Measurements from ENCODE around the gene VEPH1.
A peak's percentile ranks its signal among the peaks of the same experiment; 100 is the strongest.

VEPH1 gene

DNA sequence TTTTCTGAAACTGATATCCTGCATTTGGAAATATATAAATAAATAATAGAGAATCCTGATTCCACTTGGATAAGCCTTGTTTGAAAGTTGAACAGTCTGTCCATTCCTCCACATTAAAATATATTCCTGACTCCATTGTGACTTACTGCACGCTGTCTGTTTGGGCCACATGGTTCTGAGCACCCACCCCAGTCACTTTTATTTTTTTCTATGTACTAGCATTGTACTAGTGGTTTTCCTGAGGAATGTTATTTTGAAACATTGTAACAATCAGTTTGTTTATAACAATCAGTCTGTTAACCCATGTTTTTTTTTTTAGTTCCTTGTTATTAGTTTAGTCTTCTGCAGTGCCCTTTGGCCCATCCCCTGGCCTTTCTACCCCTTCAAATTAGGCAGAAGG is 255.8 kb downstream of the VEPH1 start:
- no peak for DNase-seq

DNA sequence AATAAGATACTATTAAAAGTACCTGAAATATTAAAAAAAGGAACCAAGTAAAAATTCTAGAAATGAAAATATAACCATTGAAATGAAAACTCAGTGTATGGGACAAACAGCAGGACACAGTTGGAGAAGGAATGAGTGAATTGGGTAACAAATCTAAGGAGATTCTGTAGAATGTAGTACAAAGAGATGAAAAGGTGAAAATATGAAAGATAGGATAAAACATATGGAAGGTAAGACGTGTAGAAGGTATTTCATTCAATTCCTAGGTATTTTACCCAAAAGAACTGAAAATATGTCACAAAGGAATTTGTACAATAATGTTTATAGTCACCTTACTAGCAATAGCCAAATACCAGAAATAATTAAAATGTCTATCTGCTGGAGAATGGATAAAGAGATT is 260.4 kb downstream of the VEPH1 start:
- no peak for DNase-seq

DNA sequence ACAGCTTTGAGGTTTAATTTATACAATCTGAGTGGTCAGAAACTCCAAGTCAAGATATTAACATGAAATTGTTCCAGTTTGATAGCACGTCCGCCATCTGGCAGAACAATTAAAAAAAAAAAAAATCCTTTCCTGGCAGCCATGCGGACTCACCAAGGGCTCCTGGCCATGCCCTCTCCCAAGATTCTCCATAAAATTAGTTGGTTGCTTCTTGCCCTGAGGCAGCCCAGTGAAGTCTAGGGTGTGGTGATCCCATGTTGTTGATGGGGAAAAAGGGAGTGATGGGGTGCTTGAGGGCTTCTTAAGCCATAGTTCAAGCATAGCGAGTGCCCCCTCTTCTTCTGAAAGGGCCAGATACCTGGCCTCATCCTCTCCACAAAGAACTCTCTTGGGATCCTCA is 261.6 kb downstream of the VEPH1 start:
- DNase-seq: no peak

DNA sequence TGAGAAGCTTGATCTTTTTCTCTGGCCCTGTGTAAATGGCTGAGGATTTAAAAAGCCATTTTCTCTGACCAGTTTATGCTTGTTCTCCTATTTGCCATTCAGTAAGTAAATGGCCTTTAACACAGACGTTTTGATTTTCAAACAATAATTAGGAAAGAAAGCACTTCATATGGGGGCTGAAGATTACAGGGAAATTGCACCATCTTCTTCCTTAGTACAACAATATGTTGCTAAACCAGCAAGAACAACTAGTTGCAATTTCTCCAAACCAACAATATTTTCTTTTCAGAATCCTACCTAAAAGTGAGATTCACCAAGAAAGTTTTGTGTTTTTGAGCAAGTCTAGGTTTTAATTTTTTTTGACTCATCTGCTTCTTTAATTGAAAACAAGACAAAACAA is 262.8 kb downstream of the VEPH1 start:
- no peak for DNase-seq

DNA sequence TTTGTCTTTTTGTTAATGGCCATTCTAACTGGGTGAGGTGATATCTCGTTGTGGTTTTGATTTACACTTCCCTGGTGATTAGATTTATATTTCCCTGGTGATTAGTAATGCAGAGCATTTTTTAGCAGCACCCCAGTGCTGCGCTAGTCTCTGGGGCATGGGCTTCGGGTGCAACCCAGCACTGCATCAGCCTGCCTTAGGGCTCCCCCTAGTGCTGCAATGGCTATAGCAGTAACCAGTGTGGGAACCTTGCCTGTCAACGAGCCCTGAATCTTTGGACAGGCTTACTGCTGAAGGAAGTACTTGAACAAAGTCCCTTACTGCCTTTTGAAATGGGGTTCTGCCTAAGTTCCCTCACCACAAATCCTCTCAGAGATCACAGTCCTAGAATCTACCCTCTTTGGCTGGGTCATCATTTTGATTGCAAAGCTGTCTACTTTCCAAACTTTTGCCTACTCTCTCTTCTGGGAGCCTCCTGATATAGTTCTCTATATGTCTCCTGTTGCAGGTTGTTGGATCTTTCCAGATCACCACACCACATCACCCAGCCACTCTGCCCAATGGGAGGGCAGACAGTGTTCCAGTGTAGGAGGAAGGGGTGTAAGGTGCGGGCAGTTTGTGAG is 264.0 kb downstream of the VEPH1 start:
- peak; percentile 11 for DNase-seq

DNA sequence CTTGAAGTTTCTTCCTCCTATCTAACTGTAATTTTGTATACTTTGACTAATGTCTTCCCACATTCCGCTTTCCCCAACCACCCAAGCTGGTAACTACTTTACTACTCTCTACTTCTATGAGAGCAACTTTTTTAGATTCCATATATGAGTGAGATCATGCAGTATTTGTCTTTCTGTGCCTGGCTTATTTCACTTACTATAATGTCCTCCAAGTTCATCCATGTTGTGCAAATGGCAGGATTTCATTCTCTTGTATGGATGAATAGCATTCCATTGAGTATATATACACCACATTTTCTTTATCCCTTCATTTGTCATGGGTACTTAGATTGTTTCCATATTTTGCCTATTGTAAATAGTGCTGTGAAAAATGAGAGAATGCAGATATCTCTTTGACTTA is 264.8 kb downstream of the VEPH1 start:
- no peak for DNase-seq

DNA sequence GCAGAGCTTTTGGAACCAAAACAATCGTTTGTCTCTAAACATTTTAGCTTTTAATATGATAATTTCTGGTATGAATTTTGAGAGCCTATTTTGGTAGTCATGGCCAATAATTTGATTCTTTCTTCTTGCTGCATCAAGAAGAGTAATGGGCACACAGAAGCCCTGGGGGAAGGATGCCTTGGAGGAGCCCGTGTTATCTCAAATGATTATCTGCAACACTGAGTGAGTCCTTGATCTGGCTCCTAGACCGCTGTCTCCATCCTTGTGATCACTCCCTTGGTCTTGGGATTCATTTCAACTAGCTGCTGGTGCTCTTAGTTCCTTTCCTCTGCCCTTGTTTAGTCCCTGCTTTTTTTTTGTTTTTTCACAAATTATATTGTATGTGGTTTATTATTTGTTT is 265.3 kb downstream of the VEPH1 start:
- DNase-seq: no peak

DNA sequence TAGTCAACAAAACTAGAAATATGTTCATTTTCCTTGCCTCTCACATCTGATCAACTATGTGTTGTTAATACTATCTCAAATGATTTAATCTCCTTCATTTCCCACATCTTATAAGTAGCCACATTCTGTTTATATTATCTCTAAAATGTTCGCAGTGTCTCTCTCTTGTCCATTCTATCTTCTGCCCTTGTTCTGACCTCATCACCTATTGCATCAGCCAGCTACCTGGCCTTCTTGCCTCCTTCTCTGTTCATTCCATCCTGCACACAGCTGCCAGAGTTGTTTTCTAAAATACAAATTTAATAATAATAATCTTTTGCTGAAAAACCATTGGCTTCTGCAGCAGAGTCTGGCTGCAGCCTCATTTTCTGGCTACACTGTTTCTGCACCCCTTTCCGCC is 267.9 kb downstream of the VEPH1 start:
- DNase-seq: no peak

DNA sequence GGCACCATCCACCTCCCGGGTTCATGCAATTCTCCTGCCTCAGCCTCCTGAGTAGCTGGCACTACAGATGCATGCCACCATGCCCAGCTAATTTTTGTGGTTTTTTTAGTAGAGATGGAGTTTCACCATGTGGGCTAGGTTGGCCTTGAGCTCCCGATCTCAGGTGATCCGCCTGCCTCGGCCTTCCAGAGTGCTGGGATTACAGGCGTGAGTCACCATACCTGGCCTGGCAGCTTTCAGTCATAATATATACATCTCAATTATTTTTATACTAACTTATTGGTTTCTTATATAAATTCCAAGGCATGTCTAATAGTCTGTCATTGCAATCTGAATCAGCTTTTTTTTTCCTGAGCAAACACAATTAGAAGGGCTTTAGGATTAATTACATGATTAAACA is 269.3 kb downstream of the VEPH1 start:
- DNase-seq: no peak

DNA sequence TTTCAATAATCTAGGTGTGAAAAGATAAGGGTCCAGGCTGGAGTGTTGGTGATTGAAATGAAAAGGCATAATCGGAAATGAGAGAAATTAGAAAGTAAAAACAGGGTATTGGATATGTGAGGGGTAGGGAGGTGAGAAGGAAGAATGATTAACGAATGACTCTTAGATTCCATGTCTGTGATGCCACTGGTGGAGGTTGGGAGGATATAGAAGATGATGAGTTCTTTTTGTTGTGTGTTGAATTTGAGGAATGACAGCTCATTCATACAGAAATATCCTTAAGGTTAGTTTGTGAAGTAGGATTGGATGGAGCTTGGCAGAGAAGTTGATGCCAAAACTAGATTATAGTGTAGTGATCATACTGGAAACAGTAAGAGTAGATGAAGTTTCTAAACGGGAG is 271.1 kb downstream of the VEPH1 start:
- DNase-seq: no peak

DNA sequence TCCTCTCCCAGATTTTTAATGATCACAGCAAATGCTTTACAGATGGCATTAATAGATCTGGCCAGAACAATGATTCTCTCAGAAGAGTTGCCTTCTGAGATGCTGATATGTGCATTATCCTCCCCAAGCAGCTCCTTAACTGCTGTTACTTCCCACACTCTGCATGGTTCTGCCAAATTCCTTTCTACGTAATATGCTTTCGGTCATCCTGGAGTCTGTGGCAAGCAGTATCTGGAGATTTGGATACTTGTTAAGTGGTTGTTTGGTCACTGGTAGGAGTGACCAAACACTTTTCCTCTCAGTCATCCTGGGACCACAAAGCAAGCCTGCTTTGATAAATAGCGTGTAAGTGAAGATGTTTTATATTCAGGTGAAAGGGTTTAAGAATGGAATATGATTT is 272.1 kb downstream of the VEPH1 start:
- DNase-seq: no peak

DNA sequence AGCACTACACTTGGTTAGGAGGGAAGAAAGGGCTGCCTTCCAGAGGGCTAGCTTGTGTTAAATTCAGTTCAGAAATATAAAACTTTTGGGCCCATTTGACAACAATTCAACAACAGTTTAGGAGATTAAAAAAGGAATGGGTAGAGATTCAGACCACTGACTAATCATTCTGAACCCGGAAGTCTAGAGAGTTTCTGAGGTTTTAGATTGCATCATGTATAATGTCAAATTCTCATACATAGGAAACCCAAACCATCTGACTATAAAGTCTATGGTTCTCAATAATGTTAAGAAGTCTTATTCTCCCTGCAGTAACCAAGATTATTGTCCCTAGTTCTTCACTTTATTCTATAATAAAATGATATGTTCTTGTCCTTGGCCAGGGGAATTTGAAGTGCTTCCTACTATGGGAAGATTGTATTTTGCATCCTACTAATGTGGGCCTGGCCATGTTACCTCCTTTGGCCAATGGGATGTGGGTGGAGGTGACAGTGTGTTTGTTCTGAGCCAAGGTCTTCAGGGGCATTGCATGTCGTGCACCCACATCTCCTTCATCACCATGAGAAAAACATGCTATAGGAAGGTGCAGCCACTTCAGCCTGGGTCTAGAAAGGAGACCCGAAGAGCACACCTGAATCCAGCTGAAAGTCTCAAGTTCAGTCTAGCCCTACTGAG is 276.9 kb downstream of the VEPH1 start:
- no peak for DNase-seq

DNA sequence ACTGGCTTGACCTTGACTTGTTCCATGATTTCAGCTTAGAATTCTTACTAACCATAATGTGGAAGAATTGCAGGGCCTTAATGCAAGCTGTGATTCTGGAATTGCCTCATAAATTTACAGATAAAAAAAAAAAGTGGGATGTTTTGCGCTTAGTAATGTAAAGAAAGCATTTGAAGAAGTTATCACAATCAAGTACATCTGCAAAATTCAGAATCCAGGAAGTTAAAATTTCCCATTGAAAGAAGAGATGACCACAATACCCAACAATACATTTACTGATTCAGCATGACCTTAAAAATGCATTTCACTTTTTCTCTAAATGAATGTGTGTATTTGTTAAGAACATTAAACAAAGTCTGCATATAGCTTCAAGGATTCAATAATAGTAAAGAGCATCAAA is 278.2 kb downstream of the VEPH1 start:
- no peak for DNase-seq

DNA sequence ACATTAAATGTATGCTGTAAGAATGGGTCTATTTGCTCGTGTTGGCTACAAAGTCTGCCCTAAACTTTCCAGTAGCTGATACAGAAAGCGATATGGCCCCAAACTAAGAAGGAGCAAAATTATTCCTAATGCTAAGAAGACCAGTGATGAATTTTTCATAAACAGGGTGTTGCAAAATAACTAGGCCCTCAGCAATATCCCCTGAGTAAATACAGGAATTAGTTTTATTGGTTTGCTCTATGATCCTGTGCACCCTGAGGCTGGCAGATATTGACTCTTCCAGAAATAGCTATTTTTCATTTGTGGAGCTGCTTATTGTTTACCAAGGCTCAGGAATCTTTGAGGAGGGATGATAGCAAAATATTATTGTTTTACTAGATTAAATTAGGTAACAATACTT is 282.3 kb downstream of the VEPH1 start:
- no peak for DNase-seq

DNA sequence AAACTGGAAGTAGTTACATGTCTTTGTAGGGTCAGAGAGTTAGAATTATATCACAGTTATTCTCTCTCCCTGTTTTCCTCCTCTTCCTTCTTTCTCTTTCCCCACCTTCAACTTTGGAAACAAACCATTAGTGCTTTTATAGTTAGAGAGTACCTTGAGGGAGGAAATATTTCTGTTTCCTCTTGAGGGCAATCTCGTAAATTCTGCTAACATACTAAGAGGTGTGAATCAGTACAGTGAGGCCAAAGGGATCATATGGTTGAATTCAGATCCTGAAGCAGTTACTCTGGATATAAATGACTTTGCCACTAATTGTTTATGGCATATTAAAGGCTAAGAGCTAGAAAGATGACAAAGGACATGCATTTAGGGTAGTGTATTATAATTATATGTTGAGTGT is 283.0 kb downstream of the VEPH1 start:
- DNase-seq: no peak

DNA sequence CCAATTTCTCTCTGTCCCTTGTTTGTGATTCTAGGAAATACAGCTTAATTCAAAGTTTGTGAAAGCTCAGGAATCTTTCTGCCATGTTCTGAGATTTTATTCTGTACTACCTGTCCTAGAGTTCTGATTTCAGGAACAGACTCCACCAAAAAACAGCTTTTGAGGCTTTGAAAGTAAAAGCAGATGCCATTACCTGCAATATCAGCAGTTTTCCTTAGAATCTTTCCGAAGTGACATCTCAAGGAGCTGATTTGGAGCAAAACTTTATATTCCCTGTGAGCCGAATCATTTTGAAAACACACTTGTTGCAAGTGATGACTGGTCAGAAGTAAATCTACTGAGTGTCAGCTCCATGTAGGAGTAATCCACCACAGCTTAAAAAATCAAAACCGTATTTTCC is 284.0 kb downstream of the VEPH1 start:
- no peak for DNase-seq

Measured in NCI-H1048 (cell line).